ENCODE results near the gene DPP10. TPM values are rescaled to one million over a fixed set of nuclear protein-coding genes. Genes with fewer than 3 reads are reported as not detected.

The DPP10 gene
- total RNA-seq, 3 donors from 2014 or later, result 0.29 to 0.33 (median 0.32) TPM

DNA sequence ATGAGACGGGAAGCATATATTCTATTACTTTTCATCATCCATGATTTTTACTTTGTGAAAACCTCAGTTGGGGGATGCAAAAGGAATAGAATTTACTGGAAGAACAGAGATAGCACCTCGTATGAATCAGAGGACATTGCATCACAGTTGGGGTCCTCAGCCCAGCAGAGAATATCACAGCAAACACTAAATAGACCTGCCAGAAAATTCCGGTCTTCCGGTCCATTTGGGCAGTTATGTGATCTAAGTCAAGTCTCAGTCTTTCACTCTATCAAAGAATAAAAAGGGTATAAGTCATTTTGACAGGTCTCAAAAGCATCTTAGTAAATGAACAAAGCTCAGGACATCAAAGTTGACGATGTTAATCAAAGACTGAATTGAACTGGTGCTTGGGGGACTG lies 1100.6 kb downstream of the DPP10 start:
- intact Hi-C loops (cut with DNase I; ENCODE audit: low total_unique reads), result no loop called here
- no peak overlapping the region for H3K4me3 ChIP-seq
- no peaks in the 10 kb centered on the region for H3K36me3 ChIP-seq
- TF ChIP-seq POLR2A (IDR thresholded peaks at IDR 0.05) (no peak), POLR2AphosphoS5 (IDR thresholded peaks at IDR 0.05) (no peak), CTCF (IDR thresholded peaks at IDR 0.05) (no peak)
- H3K27me3 ChIP-seq, result no peaks in the 10 kb centered on the region
- H3K4me1 ChIP-seq, result no peaks in the 10 kb centered on the region
- no peak overlapping the region for H3K27ac ChIP-seq
- DNase-seq (ENCODE audit: low spot score in 2 of 2), result no peak
- H3K9me3 ChIP-seq, result no peaks in the 10 kb centered on the region

DNA sequence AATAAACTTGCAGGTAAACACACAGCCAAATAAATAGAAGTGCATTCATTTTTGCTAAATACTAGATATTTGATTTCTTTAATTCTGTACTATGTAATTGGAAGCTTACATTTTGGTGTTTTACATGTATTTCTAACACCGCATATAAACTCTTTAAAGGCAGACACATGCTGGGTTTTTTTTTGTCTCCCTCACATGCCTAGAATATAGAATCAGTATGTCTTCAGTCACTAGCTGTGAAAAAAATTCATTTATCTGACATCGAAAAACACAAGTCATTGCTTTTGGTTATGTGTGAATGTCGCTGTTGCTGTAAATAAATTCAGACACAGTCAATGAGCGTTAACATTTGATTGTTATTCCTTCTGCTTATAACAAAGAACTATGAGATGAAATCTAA lies 1101.0 kb downstream of the DPP10 start:
- no peak for DNase-seq (ENCODE audit: low spot score in 2 of 2)
- Histone ChIP-seq H3K27me3 (no peaks in the 10 kb centered on the region), H3K9me3 (no peaks in the 10 kb centered on the region), H3K4me3 (no peak overlapping the region), H3K36me3 (no peaks in the 10 kb centered on the region), H3K27ac (no peak overlapping the region), H3K4me1 (no peaks in the 10 kb centered on the region)
- TF ChIP-seq POLR2AphosphoS5 (IDR thresholded peaks at IDR 0.05) (no peak), CTCF (IDR thresholded peaks at IDR 0.05) (no peak), POLR2A (IDR thresholded peaks at IDR 0.05) (no peak)
- intact Hi-C loops (cut with DNase I; ENCODE audit: low total_unique reads), result no loop called here

GRCh38 chr2:115549611-115550130 lies 1107.2 kb downstream of the DPP10 start:
- no peak for DNase-seq (ENCODE audit: low spot score in 2 of 2)
- no peak overlapping the region for H3K4me3 ChIP-seq
- H3K9me3 ChIP-seq, result no peaks in the 10 kb centered on the region
- no peak overlapping the region for H3K27ac ChIP-seq
- H3K27me3 ChIP-seq, result no peaks in the 10 kb centered on the region
- intact Hi-C loops (cut with DNase I; ENCODE audit: low total_unique reads), result no loop called here
- H3K4me1 ChIP-seq, result no peaks in the 10 kb centered on the region
- TF ChIP-seq POLR2A (IDR thresholded peaks at IDR 0.05), result no peak
- no peak for TF ChIP-seq POLR2AphosphoS5 (IDR thresholded peaks at IDR 0.05)
- no peak for TF ChIP-seq CTCF (IDR thresholded peaks at IDR 0.05)
- no peaks in the 10 kb centered on the region for H3K36me3 ChIP-seq

DNA sequence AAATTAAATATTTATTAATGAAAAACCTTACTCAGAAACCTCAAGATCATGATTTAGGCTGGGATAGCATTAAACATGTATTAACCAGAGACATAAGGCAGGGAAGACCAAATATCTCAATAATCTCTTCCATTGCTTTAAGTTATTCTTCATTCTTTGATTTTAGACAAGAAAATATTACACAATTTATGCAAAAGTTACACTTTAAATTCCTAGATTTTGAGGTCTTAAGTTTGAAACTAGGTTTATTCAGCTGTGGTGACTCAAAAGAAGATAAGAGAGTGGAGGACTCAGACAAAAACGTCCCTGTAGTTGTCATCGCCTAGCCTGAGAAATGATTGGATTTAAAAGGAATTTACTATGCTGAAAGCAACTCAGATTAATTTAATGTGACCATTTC lies 1110.3 kb downstream of the DPP10 start:
- no peak for DNase-seq (ENCODE audit: low spot score in 2 of 2)
- Histone ChIP-seq H3K4me1 (no peaks in the 10 kb centered on the region), H3K4me3 (no peak overlapping the region), H3K36me3 (no peaks in the 10 kb centered on the region), H3K27ac (no peak overlapping the region), H3K9me3 (no peaks in the 10 kb centered on the region), H3K27me3 (no peaks in the 10 kb centered on the region)
- no peak for TF ChIP-seq POLR2AphosphoS5 (IDR thresholded peaks at IDR 0.05)
- intact Hi-C loops (cut with DNase I; ENCODE audit: low total_unique reads), result no loop called here

GRCh38 chr2:115554153-115554552 lies 1111.7 kb downstream of the DPP10 start:
- Histone ChIP-seq H3K4me1 (no peaks in the 10 kb centered on the region), H3K27me3 (no peaks in the 10 kb centered on the region), H3K27ac (no peak overlapping the region), H3K9me3 (no peaks in the 10 kb centered on the region), H3K4me3 (no peak overlapping the region), H3K36me3 (no peaks in the 10 kb centered on the region)
- intact Hi-C loops (cut with DNase I; ENCODE audit: low total_unique reads), result no loop called here
- TF ChIP-seq POLR2AphosphoS5 (IDR thresholded peaks at IDR 0.05), result no peak
- TF ChIP-seq POLR2A (IDR thresholded peaks at IDR 0.05), result no peak
- TF ChIP-seq CTCF (IDR thresholded peaks at IDR 0.05), result no peak
- DNase-seq (ENCODE audit: low spot score in 2 of 2), result no peak

- Histone ChIP-seq H3K36me3 (no peaks in the 10 kb centered on the region), H3K27ac (no peak overlapping the region), H3K9me3 (no peaks in the 10 kb centered on the region), H3K27me3 (no peaks in the 10 kb centered on the region), H3K4me3 (no peak overlapping the region), H3K4me1 (no peaks in the 10 kb centered on the region)
- TF ChIP-seq POLR2A (IDR thresholded peaks at IDR 0.05) (no peak), POLR2AphosphoS5 (IDR thresholded peaks at IDR 0.05) (no peak), CTCF (IDR thresholded peaks at IDR 0.05) (no peak)
- intact Hi-C loops (cut with DNase I; ENCODE audit: low total_unique reads), result no loop called here
- no peak for DNase-seq (ENCODE audit: low spot score in 2 of 2)
Measured at GRCh38 chr2:115558725-115559124, 1116.3 kb downstream of the DPP10 start.
